ENCODE data around the gene PARG. TPM values are rescaled to one million over a fixed set of nuclear protein-coding genes. Genes with fewer than 3 reads are reported as not detected.

The PARG gene
- total RNA-seq, 1 experiment from 2014 or later: 47.6 TPM

GRCh38 chr10:49831352-49832035, 110.3 kb downstream of the PARG start:
- H3K4me3 ChIP-seq (ENCODE audit: low read length): no peak overlapping the region
- H3K9ac ChIP-seq (ENCODE audit: low read length): no peak overlapping the region
- H3K27me3 ChIP-seq (ENCODE audit: low read length): no peaks in the 10 kb centered on the region
- no peak overlapping the region for H3K27ac ChIP-seq (ENCODE audit: low read length)
- no peaks in the 10 kb centered on the region for H4K20me1 ChIP-seq (ENCODE audit: insufficient read depth, low read depth, low read length)
- no peak overlapping the region for H3K4me2 ChIP-seq (ENCODE audit: low read depth, low read length, poor library complexity, severe bottlenecking)
- no peak overlapping the region for H2AFZ ChIP-seq (ENCODE audit: low read length)
- DNase-seq: no peak
- 0 out of 2 replicates have a peak, but pooled peaks cover 3% of the 10 kb centered on the region for H3K36me3 ChIP-seq (ENCODE audit: insufficient read depth, low read length)
- peaks cover 4% of the 10 kb centered on the region; the same call in 1 of the 2 replicates for H3K79me2 ChIP-seq (ENCODE audit: low read length)
- H3K9me2 ChIP-seq (replicated peaks; ENCODE audit: insufficient read depth, low read length): no peaks in the 10 kb centered on the region
- no peaks in the 10 kb centered on the region for H3K4me1 ChIP-seq (ENCODE audit: low read length)
- no peaks in the 10 kb centered on the region for H3K9me3 ChIP-seq (ENCODE audit: low read length)

DNA sequence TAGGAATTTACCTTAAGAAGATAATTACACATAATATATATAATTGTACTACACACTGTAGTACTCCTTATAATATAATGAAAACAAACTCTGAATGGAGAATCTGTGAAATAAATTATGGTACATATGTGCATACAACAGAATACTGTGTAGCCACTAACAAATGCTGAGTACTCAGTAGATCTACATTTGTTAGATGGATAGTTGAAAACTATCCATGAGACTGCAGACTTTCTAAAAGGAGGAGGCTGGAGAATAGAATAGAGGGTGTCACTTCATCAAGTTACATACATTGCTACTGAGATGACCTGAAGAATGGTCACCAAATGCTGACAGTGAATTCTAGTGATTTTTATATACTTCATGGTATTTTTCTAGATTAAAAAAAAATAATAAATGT, 111.0 kb downstream of the PARG start:
- H3K27ac ChIP-seq (ENCODE audit: low read length): no peak overlapping the region
- H2AFZ ChIP-seq (ENCODE audit: low read length): no peak overlapping the region
- H3K4me1 ChIP-seq (ENCODE audit: low read length): no peaks in the 10 kb centered on the region
- H3K79me2 ChIP-seq (ENCODE audit: low read length): peaks cover 4% of the 10 kb centered on the region; the same call in 1 of the 2 replicates
- no peak overlapping the region for H3K9ac ChIP-seq (ENCODE audit: low read length)
- H3K4me3 ChIP-seq (ENCODE audit: low read length): no peak overlapping the region
- H3K27me3 ChIP-seq (ENCODE audit: low read length): no peaks in the 10 kb centered on the region
- H3K4me2 ChIP-seq (ENCODE audit: low read depth, low read length, poor library complexity, severe bottlenecking): no peak overlapping the region
- H4K20me1 ChIP-seq (ENCODE audit: insufficient read depth, low read depth, low read length): no peaks in the 10 kb centered on the region
- no peaks in the 10 kb centered on the region for H3K9me2 ChIP-seq (replicated peaks; ENCODE audit: insufficient read depth, low read length)
- 0 out of 2 replicates have a peak, but pooled peaks cover 3% of the 10 kb centered on the region for H3K36me3 ChIP-seq (ENCODE audit: insufficient read depth, low read length)
- no peak for DNase-seq
- H3K9me3 ChIP-seq (ENCODE audit: low read length): no peaks in the 10 kb centered on the region

DNA sequence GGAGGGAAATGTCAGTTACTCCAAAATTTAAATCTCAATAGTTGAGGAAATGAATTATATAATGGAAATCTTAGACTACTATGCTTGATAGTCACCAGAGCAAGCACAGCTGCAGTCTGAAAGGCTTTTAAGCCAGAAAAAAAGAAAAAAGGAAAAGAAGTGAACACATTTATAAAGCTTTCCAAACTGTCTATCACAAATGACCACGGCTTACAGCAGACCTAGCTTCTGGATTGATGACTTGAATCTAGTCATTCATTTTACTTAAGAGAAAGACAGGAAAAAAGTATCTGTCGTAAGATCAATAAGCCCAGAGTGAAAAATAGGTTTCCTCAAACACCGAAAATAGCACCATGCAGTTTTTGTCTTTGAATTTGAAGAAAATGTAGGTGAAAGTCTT, 111.8 kb downstream of the PARG start:
- DNase-seq: no peak
- no peak overlapping the region for H2AFZ ChIP-seq (ENCODE audit: low read length)
- H3K27ac ChIP-seq (ENCODE audit: low read length): no peak overlapping the region
- H3K9me2 ChIP-seq (replicated peaks; ENCODE audit: insufficient read depth, low read length): no peaks in the 10 kb centered on the region
- no peaks in the 10 kb centered on the region for H4K20me1 ChIP-seq (ENCODE audit: insufficient read depth, low read depth, low read length)
- H3K4me2 ChIP-seq (ENCODE audit: low read depth, low read length, poor library complexity, severe bottlenecking): no peak overlapping the region
- H3K9me3 ChIP-seq (ENCODE audit: low read length): no peaks in the 10 kb centered on the region
- no peak overlapping the region for H3K9ac ChIP-seq (ENCODE audit: low read length)
- no peaks in the 10 kb centered on the region for H3K4me1 ChIP-seq (ENCODE audit: low read length)
- peaks cover 4% of the 10 kb centered on the region; the same call in 1 of the 2 replicates for H3K79me2 ChIP-seq (ENCODE audit: low read length)
- H3K4me3 ChIP-seq (ENCODE audit: low read length): no peak overlapping the region
- no peaks in the 10 kb centered on the region for H3K27me3 ChIP-seq (ENCODE audit: low read length)
- H3K36me3 ChIP-seq (ENCODE audit: insufficient read depth, low read length): 0 out of 2 replicates have a peak, but pooled peaks cover 3% of the 10 kb centered on the region

DNA sequence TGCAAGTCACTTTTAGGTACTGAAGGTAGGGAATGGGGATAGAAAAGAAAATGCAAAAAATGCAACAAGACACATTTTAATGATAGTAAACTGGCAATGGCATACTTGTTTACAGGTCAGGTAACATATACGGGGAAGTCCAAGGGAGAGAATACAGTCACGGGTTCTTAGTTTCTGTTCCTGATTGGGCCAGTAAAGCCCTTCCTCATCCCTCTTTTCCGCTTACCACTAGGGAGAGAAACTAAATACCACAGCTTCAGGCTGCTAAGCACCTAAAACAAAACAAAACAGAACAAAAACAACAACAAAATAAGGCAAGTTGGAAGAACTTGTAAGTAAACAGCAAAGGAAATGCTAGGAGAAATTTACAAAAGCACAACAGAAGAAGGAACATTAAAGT, 114.5 kb downstream of the PARG start:
- H3K4me2 ChIP-seq (ENCODE audit: low read depth, low read length, poor library complexity, severe bottlenecking): no peak overlapping the region
- H3K79me2 ChIP-seq (ENCODE audit: low read length): peaks cover 4% of the 10 kb centered on the region; the same call in 1 of the 2 replicates
- H3K4me3 ChIP-seq (ENCODE audit: low read length): no peak overlapping the region
- no peak overlapping the region for H3K27ac ChIP-seq (ENCODE audit: low read length)
- H3K27me3 ChIP-seq (ENCODE audit: low read length): no peaks in the 10 kb centered on the region
- H4K20me1 ChIP-seq (ENCODE audit: insufficient read depth, low read depth, low read length): no peaks in the 10 kb centered on the region
- H3K9me2 ChIP-seq (replicated peaks; ENCODE audit: insufficient read depth, low read length): no peaks in the 10 kb centered on the region
- no peaks in the 10 kb centered on the region for H3K4me1 ChIP-seq (ENCODE audit: low read length)
- H3K36me3 ChIP-seq (ENCODE audit: insufficient read depth, low read length): 0 out of 2 replicates have a peak, but pooled peaks cover 3% of the 10 kb centered on the region
- no peak overlapping the region for H2AFZ ChIP-seq (ENCODE audit: low read length)
- no peak overlapping the region for H3K9ac ChIP-seq (ENCODE audit: low read length)
- no peak for DNase-seq
- H3K9me3 ChIP-seq (ENCODE audit: low read length): no peaks in the 10 kb centered on the region

- Histone ChIP-seq H2AFZ (ENCODE audit: low read length) (no peak overlapping the region), H3K9ac (ENCODE audit: low read length) (no peak overlapping the region), H3K4me1 (ENCODE audit: low read length) (no peaks in the 10 kb centered on the region), H3K79me2 (ENCODE audit: low read length) (no peaks in the 10 kb centered on the region), H3K36me3 (ENCODE audit: insufficient read depth, low read length) (peaks cover 4% of the 10 kb centered on the region; the same call in 1 of the 2 replicates), H3K27ac (ENCODE audit: low read length) (no peak overlapping the region), H4K20me1 (ENCODE audit: insufficient read depth, low read depth, low read length) (no peaks in the 10 kb centered on the region), H3K9me2 (replicated peaks; ENCODE audit: insufficient read depth, low read length) (no peaks in the 10 kb centered on the region), H3K4me3 (ENCODE audit: low read length) (no peak overlapping the region), H3K9me3 (ENCODE audit: low read length) (no peaks in the 10 kb centered on the region), H3K27me3 (ENCODE audit: low read length) (no peaks in the 10 kb centered on the region), H3K4me2 (ENCODE audit: low read depth, low read length, poor library complexity, severe bottlenecking) (no peak overlapping the region)
- DNase-seq: no peak
These were observed 122.4 kb downstream of the PARG start for GRCh38 chr10:49819234-49819958.

DNA sequence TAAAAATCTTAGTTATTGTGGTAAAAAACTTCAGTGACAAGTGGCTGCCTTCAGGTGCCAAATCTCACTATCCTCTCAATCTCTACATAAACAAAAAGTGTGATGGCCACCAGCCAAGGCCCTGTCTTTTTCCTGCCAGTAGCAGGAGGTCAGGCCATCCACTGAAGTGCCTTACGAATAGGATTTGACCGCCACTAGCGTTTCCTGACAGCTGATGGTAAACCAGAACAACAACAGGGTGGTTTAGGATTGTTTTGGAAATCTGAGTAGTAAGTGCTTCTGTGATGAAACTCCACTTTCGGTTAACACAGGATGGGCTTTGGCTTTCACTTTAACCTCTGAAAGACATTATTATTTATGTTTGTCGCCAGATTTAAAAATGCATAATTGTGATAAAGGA, 124.0 kb downstream of the PARG start:
- Histone ChIP-seq H3K27ac (ENCODE audit: low read length) (no peak overlapping the region), H2AFZ (ENCODE audit: low read length) (no peak overlapping the region), H3K36me3 (ENCODE audit: insufficient read depth, low read length) (peaks cover 4% of the 10 kb centered on the region; the same call in 1 of the 2 replicates), H3K9me3 (ENCODE audit: low read length) (no peaks in the 10 kb centered on the region), H3K9me2 (replicated peaks; ENCODE audit: insufficient read depth, low read length) (no peaks in the 10 kb centered on the region), H3K4me3 (ENCODE audit: low read length) (no peak overlapping the region), H3K79me2 (ENCODE audit: low read length) (no peaks in the 10 kb centered on the region), H3K27me3 (ENCODE audit: low read length) (no peaks in the 10 kb centered on the region), H3K4me1 (ENCODE audit: low read length) (no peaks in the 10 kb centered on the region), H4K20me1 (ENCODE audit: insufficient read depth, low read depth, low read length) (no peaks in the 10 kb centered on the region), H3K4me2 (ENCODE audit: low read depth, low read length, poor library complexity, severe bottlenecking) (no peak overlapping the region), H3K9ac (ENCODE audit: low read length) (no peak overlapping the region)
- DNase-seq: no peak

DNA sequence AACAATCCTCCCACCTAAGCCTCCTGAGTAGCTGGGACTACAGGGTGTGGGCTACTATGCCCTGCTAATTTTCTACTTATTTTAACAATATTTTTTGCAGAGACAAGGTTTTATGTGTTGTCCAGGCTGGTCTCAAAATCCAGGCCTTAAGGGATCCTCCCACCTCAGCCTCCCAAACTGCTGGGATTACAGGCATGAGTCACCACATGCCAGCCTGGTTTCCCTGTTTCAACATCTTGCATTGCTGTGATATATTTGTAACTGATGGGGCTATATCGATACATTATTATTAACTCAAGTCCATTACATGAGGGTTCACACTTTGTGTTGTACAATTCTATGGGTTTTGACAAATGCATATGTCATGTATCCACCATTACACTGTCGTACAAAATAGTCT, 137.8 kb downstream of the PARG start:
- DNase-seq: no peak
- Histone ChIP-seq H3K9ac (ENCODE audit: low read length) (no peak overlapping the region), H3K27ac (ENCODE audit: low read length) (no peak overlapping the region), H3K27me3 (ENCODE audit: low read length) (no peaks in the 10 kb centered on the region), H4K20me1 (ENCODE audit: insufficient read depth, low read depth, low read length) (no peaks in the 10 kb centered on the region), H3K4me3 (ENCODE audit: low read length) (no peak overlapping the region), H3K9me3 (ENCODE audit: low read length) (no peaks in the 10 kb centered on the region), H3K79me2 (ENCODE audit: low read length) (no peaks in the 10 kb centered on the region), H3K36me3 (ENCODE audit: insufficient read depth, low read length) (no peaks in the 10 kb centered on the region), H3K4me1 (ENCODE audit: low read length) (no peaks in the 10 kb centered on the region), H3K9me2 (replicated peaks; ENCODE audit: insufficient read depth, low read length) (no peaks in the 10 kb centered on the region), H2AFZ (ENCODE audit: low read length) (no peak overlapping the region), H3K4me2 (ENCODE audit: low read depth, low read length, poor library complexity, severe bottlenecking) (no peak overlapping the region)

- no peaks in the 10 kb centered on the region for H3K4me1 ChIP-seq (ENCODE audit: low read length)
- no peak for DNase-seq
- H3K9ac ChIP-seq (ENCODE audit: low read length): no peak overlapping the region
- H3K4me2 ChIP-seq (ENCODE audit: low read depth, low read length, poor library complexity, severe bottlenecking): no peak overlapping the region
- H3K9me2 ChIP-seq (replicated peaks; ENCODE audit: insufficient read depth, low read length): no peaks in the 10 kb centered on the region
- H4K20me1 ChIP-seq (ENCODE audit: insufficient read depth, low read depth, low read length): no peaks in the 10 kb centered on the region
- no peak overlapping the region for H2AFZ ChIP-seq (ENCODE audit: low read length)
- H3K79me2 ChIP-seq (ENCODE audit: low read length): no peaks in the 10 kb centered on the region
- no peaks in the 10 kb centered on the region for H3K9me3 ChIP-seq (ENCODE audit: low read length)
- no peak overlapping the region for H3K27ac ChIP-seq (ENCODE audit: low read length)
- no peaks in the 10 kb centered on the region for H3K36me3 ChIP-seq (ENCODE audit: insufficient read depth, low read length)
- no peaks in the 10 kb centered on the region for H3K27me3 ChIP-seq (ENCODE audit: low read length)
- no peak overlapping the region for H3K4me3 ChIP-seq (ENCODE audit: low read length)
These were observed 143.6 kb downstream of the PARG start for GRCh38 chr10:49798275-49798674.
